ENCODE results near the gene LTA4H.

Gene LTA4H

GRCh38 chr12:96081596-96081995, 46.2 kb upstream of the LTA4H start:
- TF ChIP-seq CTCF (conservative IDR thresholded peaks at IDR 0.05; ENCODE audit: low read length) = no peak
- no peak for TF ChIP-seq EZH2phosphoT487 (IDR thresholded peaks at IDR 0.05; ENCODE audit: borderline replicate concordance)
- H3K4me2 ChIP-seq (ENCODE audit: low read depth, low read length, poor library complexity, severe bottlenecking) = no peak overlapping the region
- H4K20me1 ChIP-seq (ENCODE audit: insufficient read depth, low read length, poor library complexity, severe bottlenecking) = no peaks in the 10 kb centered on the region
- no peaks in the 10 kb centered on the region for H3K9me2 ChIP-seq (replicated peaks; ENCODE audit: low read depth, low read length)
- no peaks in the 10 kb centered on the region for H3K27me3 ChIP-seq (ENCODE audit: insufficient read depth, low read length, poor library complexity, severe bottlenecking)
- no peaks in the 10 kb centered on the region for H3K9me3 ChIP-seq (ENCODE audit: insufficient read depth, low read depth, low read length)
- H3K4me3 ChIP-seq (ENCODE audit: low read length, poor library complexity, severe bottlenecking) = no peak overlapping the region
- no peak overlapping the region for H2AFZ ChIP-seq (ENCODE audit: low read length)
- no peak overlapping the region for H3K9ac ChIP-seq (ENCODE audit: low read depth, low read length, poor library complexity, severe bottlenecking)
- H3F3A ChIP-seq (ENCODE audit: low read depth) = no peaks in the 10 kb centered on the region
- no peaks in the 10 kb centered on the region for H3K4me1 ChIP-seq (ENCODE audit: insufficient read depth, low read length, poor library complexity, severe bottlenecking)
- no peaks in the 10 kb centered on the region for H3K79me2 ChIP-seq (ENCODE audit: insufficient read depth, low read length)
- no peaks in the 10 kb centered on the region for H3K36me3 ChIP-seq (ENCODE audit: insufficient read depth, low read length)

GRCh38 chr12:96078231-96079135, 43.1 kb upstream of the LTA4H start:
- no peak overlapping the region for H2AFZ ChIP-seq (ENCODE audit: low read length)
- TF ChIP-seq CTCF (conservative IDR thresholded peaks at IDR 0.05; ENCODE audit: low read length) = no peak
- no peak for TF ChIP-seq EZH2phosphoT487 (IDR thresholded peaks at IDR 0.05; ENCODE audit: borderline replicate concordance)
- no peaks in the 10 kb centered on the region for H3K79me2 ChIP-seq (ENCODE audit: insufficient read depth, low read length)
- H3K9me2 ChIP-seq (replicated peaks; ENCODE audit: low read depth, low read length) = no peaks in the 10 kb centered on the region
- no peaks in the 10 kb centered on the region for H3K27me3 ChIP-seq (ENCODE audit: insufficient read depth, low read length, poor library complexity, severe bottlenecking)
- no peaks in the 10 kb centered on the region for H3F3A ChIP-seq (ENCODE audit: low read depth)
- no peak overlapping the region for H3K9ac ChIP-seq (ENCODE audit: low read depth, low read length, poor library complexity, severe bottlenecking)
- H3K4me3 ChIP-seq (ENCODE audit: low read length, poor library complexity, severe bottlenecking) = no peak overlapping the region
- H3K4me1 ChIP-seq (ENCODE audit: insufficient read depth, low read length, poor library complexity, severe bottlenecking) = no peaks in the 10 kb centered on the region
- no peak overlapping the region for H3K4me2 ChIP-seq (ENCODE audit: low read depth, low read length, poor library complexity, severe bottlenecking)
- no peaks in the 10 kb centered on the region for H3K36me3 ChIP-seq (ENCODE audit: insufficient read depth, low read length)
- H4K20me1 ChIP-seq (ENCODE audit: insufficient read depth, low read length, poor library complexity, severe bottlenecking) = no peaks in the 10 kb centered on the region
- no peaks in the 10 kb centered on the region for H3K9me3 ChIP-seq (ENCODE audit: insufficient read depth, low read depth, low read length)

GRCh38 chr12:96077081-96077480, 41.7 kb upstream of the LTA4H start:
- no peaks in the 10 kb centered on the region for H3K9me3 ChIP-seq (ENCODE audit: insufficient read depth, low read depth, low read length)
- H3F3A ChIP-seq (ENCODE audit: low read depth) = no peaks in the 10 kb centered on the region
- H2AFZ ChIP-seq (ENCODE audit: low read length) = no peak overlapping the region
- H3K4me3 ChIP-seq (ENCODE audit: low read length, poor library complexity, severe bottlenecking) = no peak overlapping the region
- no peaks in the 10 kb centered on the region for H3K79me2 ChIP-seq (ENCODE audit: insufficient read depth, low read length)
- no peaks in the 10 kb centered on the region for H4K20me1 ChIP-seq (ENCODE audit: insufficient read depth, low read length, poor library complexity, severe bottlenecking)
- H3K9me2 ChIP-seq (replicated peaks; ENCODE audit: low read depth, low read length) = no peaks in the 10 kb centered on the region
- no peaks in the 10 kb centered on the region for H3K27me3 ChIP-seq (ENCODE audit: insufficient read depth, low read length, poor library complexity, severe bottlenecking)
- H3K4me1 ChIP-seq (ENCODE audit: insufficient read depth, low read length, poor library complexity, severe bottlenecking) = peaks cover 8% of the 10 kb centered on the region
- no peak overlapping the region for H3K9ac ChIP-seq (ENCODE audit: low read depth, low read length, poor library complexity, severe bottlenecking)
- TF ChIP-seq CTCF (conservative IDR thresholded peaks at IDR 0.05; ENCODE audit: low read length) (no peak), EZH2phosphoT487 (IDR thresholded peaks at IDR 0.05; ENCODE audit: borderline replicate concordance) (no peak)
- no peak overlapping the region for H3K4me2 ChIP-seq (ENCODE audit: low read depth, low read length, poor library complexity, severe bottlenecking)
- H3K36me3 ChIP-seq (ENCODE audit: insufficient read depth, low read length) = no peaks in the 10 kb centered on the region

Data from Loucy (cell line).